ENCODE measurements around the gene MYRIP. TPM values are rescaled to one million over a fixed set of nuclear protein-coding genes. Genes with fewer than 3 reads are reported as not detected.
"Not testable (repeated sequence)": the region's sequence is repeated elsewhere in the genome, so short reads cannot be mapped to it uniquely, and the experiment has no call there.

MYRIP gene
- polyA plus RNA-seq, 1 donor, result 1.6 TPM

DNA sequence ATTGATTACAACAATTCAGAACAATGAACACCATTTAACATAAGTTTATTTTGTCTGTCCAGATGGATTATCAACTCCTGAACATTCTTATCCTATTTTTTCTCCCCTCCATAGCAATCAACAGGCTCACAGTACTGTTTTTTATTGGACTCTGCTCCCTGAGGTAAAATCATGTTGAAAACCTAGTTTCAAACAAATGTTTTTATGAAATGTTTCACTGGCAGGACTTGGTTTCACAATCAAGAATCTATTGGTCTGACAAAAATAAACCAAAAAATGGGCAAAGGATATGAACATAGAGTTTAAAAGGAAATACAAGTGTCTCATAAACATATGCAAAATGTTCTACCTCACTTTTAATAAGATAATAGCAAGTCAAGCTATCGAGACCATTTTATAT, 2.6 kb upstream of the MYRIP start:
- no peak for DNase-seq

DNA sequence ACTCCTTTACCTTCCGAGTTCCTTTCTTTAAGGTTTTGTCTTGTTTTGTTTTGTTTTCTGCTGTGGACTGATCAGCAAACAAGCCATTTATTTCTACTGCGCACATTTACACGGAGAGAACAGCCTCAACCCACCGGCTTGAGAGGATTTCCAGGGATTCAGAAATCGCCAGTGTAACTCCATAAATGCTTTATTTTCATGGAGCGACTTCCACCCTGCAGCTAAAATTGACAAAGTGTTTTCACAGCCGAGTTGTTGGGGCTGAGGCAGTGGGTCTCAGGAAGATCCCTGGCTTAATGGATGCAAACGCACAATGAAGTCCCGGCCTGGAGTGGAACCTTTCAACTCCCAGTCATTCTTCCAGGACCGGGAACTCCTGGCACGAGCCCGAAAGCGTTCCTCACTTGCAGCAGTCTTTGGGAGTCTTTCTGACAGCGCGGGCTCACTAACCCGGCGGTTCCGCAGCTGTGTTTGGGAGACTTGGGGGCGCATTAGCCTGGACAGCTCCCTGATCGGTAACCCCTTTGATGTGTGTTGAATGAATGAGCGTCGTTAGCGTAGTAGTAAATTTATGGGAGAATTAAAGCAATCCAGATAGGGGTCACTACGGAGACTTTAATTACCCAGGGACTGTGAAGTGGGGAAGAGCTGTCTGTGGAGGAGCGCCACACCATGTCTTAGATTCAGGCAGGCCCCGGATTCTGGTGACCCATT, 785 bp upstream of the MYRIP start:
- peak; percentile 37 for DNase-seq

DNA sequence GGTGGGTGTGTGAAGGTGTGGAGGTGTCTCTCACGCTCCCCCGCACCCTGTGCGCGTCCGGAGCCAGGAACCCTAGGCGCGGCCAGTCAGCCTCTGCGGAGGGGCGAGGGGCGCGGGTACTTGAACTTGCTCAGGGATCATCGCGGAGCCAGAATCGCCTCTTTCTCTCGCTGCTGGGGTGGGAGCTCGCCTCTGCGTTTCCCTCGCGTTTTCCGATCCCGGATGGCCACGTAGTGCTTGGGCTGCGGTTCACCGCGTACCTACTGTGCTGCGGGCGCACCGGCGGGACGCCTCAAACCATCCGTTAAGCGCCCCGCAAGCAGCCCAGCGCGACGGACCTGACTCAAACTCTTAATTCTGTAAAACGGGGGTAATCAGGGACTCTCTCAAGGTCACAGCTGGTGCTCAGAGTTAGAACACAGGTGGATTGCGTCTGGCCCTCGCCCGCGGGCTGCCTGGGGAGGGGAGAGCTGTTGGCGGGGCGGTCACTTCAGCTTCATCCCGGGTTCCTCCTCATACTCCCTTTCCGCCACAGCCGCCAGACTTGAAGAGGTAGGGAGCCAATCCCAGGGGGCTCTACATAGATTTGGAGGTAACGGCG, 686 bp downstream of the MYRIP start:
- DNase-seq, result no peak

DNA sequence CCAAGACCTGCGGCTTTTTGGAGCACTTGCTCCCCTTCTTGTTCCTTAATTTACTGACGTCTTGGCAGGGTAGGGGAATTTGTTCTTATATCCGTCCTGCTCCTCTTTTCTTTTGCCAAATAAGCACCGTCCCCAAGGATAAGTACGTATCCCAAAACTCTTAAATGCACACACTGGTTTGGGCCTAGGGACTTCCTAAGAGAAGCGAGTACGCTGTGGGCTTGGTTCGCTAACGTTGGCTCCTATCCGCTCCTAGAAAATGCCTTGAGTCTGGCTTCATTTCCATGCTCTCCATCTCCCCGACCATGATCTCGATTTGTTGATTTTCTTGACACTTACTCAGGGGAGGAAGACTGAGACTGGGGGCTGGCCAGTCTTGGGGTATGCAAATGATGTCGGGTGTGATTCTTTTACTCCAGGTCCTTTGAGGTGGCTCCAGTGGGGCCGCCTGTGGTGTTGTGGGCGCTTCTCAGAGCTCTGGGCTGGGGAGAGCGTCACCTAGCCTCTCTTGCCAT, 1.3 kb downstream of the MYRIP start:
- DNase-seq, result no peak

DNA sequence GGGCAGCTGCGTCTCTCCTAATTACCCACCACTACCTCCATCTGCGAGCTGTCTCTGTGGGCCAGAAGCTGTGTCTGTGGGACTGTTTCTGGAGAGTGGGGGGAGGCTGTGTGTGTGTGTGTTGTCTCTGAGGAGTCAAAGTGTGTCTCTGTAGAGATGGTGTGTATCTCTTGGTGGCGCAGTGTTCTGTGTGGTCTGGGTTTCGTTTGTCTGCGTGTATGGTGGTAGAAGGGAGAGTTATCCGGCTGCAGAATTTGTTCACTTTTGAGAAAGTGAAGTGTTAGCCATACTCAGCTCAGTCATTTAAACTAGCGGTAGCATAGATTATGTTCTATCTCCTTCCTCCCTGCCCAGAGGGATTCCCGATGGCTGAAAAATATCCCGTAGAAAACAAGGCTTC, 2.2 kb downstream of the MYRIP start:
- DNase-seq, result no peak

DNA sequence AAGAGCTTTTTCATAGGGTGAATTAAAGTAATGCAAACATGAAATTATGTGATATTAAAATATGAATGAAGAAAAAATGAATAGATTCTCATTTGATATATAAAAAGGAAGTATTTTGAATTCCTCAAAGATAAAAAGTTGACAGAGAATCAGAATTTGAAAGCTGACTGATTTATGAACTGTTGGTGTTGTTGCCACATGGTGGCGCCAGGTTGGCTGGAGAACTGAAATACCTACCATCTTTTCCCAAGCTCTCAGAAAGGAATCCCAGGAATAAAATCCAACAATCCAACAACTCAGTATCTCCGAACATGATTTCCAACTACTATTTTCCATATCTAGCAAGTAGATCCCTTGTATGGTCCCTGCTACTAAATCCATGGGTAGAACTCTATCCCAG, 3.1 kb downstream of the MYRIP start:
- no peak for DNase-seq

DNA sequence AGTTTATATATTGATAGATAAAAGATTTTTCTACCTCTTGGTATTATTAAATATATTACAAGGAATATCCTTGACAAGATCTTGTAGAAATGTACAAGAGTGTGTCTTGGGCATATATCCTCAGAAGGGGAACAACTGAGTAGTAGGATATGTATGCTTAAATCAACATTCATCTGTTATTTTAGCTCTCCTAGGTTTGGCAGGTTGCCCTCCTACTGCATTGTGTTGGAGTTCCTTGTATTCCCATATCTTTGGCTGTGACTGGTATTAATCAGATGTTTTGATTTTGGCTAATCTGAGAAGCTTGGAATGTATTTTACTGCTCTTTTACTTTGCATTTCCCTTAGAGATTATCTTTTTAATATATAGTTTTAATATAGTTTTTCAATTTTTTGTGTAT, 4.6 kb downstream of the MYRIP start:
- no peak for DNase-seq

DNA sequence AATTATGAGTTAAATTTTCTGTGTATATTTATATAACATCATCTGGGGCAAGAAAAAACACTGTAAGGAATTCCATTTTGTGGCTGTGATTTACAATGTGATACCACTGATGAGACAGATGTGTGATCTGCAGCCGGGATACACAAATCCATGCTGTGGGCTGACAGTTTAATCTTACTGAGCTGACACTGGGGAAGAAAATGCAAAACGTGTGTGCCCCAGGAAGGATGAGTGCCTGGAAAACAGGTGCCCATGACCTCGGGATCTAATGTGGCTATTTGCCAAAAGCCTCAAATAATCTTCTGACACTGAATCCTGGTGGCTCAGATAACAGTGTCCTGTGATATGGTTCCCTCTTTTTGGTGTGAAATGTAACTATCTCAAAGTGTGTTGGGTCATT, 10.5 kb downstream of the MYRIP start:
- DNase-seq, result no peak

DNA sequence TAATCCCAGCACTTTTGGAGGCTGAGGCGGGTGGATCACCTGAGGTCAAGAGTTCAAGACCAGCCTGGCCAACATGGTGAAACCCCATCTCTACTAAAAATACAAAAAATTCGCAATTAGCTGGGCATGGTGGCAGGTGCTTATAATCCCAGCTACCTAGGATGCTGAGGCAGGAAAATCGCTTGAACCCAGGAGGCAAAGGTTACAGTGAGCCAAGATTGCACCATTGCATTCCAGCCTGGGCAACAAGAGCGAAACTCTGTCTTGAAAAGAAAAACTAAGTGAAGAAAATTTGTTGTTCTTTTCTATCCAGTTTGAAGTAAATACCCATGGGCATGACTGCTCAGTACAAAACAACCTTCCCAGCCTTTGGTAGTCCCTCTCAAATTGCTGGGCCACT, 24.4 kb downstream of the MYRIP start:
- DNase-seq, result not testable (repeated sequence)

DNA sequence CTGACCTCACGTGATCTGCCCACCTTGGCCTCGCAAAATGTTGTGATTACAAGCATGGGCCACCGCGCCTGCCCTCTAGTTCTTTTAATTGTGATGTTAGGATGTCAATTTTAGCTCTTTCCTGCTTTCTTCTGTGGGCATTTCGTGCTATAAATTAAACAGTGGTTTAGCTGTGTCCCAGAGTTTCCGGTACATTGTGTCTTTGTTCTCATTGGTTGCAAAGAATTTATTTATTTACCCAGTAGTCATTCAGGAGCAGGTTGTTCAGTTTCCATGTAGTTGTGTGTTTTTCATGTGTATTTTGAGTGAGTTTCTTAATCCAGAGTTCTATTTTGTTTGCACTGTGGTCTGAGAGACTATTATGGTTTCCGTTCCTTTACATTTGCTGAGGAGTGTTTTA, 30.1 kb downstream of the MYRIP start:
- DNase-seq, result no peak

DNA sequence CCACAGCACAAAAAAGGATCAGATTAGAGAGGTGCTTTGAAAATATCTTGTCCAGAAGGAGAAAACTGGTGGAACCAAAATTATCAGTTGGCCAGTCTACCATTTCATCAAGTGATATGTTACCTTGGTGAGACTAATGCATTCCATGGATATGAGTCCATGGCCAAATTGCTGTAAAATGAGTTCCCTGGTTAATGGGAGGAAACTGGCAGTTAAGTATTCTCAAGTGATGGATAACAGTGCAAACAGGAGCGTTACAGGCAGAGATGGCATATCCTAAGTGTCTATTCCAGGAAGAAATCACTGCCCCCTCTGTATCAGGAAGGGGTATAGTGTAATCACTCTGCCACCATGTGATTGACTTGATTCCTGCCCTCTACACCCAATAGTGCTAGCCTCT, 34.0 kb downstream of the MYRIP start:
- DNase-seq, result no peak

DNA sequence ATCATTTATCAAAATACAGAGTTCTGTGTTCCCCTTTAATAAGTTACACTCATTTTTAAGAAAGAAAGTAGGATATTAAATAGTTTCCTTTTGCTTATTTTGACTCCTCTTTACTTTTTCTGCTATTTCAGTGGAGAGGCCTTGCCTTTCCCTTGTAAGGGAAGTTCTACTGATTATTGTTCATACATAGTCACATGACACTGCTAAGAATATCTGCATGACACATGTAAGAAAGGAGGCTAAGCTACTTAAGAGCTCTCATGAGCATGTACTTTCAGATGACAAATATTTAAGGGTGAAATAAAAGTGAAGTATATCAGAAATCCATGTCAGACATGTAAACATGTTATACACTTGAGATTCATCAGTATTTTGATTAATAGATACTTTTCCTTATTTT, 39.0 kb downstream of the MYRIP start:
- DNase-seq, result no peak

DNA sequence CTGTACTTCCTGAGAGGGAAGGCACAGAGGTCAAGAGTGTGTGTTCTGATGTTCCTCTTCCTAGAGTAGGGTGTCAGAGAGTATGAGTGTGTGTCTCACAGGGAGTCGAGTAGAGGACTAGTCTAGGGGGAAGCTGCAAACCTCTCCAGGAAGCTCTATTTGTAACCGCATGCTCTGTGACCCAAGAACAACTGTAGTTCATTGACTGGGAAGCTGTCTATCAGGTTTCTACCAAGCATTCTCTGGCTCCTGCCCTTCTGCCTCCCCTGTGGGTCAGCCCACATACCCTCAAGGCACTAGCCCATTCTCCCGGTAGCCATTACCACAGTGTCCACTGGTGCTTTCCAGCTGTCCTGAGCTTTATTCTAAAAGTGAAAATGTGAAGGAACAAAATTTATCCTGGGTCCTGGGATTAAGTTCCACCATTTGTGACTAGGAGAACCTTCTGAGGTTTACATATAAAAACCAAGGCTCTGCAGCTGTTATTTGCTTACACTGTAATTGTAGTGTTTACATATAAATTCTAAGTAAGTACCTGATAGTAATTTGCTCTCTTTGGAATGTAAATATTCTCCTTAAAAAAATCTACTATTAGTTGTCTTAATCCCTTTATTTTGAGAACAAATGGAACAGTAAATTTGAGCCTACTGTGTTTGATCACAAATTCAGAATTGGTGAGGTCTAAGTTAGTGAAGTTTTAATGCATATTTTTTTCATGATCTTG, 40.7 kb downstream of the MYRIP start:
- no peak for DNase-seq

DNA sequence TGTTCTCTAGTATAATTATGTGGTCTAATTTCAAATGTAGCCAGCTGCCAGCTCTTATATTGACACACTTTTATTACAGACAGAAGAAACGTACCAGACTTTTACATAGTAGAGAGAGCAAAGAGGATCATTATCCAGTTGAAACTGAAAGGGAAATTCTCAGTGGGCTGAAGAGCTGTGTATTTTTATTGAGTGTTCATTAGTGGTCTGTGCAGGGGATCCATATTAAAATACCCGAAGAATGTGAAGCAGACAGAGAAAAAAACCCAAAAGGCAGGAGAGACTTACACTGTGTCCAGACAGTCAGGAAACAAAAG, 41.3 kb downstream of the MYRIP start:
- DNase-seq, result no peak

DNA sequence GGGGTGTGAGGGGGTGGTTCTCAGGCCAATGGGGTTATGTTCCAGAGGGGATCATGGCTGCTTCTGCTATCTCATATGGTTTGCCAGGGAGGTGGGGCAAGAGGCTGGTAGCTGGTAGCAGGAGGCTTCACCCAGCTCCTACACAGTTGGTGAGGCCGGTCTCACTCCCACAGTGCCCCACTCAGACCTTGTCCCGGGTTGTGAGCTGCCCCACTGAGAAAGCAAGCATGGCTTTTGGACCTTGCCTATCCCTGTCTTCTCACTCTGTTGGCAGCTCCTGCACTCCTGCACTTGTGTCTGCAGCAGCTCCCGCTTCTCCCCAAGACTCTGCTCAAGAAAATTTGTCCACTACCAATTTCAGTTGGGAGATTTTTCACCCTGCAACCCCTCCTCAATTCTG, 46.1 kb downstream of the MYRIP start:
- no peak for DNase-seq

DNA sequence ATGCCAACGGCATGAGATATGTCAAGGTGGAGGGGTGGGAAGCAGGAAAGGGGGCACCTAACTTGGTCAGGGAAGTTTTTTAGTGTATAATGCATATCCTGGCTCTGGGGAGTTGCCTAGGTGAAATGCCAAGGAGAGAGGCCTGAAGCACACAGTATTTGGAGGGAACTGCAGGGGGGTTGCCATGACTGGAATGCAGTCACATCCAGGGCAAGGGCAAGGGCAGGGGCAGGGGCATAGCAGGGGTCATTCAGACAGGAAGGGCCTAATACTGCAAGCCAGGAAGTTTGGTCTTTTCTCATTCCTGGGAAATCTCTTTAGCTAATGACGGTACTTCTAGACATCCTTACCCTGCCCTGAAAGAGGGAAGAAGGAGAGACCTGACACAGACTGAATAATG, 60.5 kb downstream of the MYRIP start:
- no peak for DNase-seq

DNA sequence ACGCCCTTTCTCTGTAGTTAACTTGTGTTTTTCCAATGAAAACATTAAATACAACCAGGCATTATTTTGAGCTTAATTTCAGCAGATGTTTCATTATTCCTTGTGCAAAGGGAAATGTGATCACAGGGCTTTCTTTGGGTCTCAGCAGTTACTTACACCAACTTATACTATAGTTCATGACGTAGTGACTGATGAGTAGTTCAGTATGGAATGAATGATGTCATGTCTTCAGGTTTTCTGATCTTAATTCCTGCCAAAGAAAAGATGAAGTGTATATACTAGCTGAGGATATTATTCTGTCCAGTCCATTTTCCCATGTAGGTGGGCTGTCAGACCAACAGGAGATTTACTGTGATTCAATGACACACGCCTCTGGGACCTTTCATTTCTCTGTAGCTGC, 61.3 kb downstream of the MYRIP start:
- no peak for DNase-seq

DNA sequence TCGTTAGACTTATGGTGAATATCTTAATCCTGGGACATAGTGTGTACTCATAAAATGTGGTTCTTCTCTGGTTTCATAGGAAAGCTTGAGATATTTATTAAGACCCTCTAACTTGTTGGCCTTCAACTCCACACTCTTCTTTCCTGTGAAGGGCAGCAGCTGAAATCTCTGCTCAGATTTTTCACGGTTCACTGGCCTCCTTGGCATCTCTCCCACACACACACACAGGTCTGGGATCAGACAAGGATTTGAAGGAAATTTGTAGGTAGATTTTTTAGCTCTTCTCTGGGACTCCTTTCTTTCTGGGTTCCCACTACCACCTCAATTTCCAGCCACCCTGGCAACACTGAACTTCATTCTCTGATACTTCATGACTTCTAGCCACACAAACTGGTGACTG, 70.2 kb downstream of the MYRIP start:
- DNase-seq, result peak; percentile 15

DNA sequence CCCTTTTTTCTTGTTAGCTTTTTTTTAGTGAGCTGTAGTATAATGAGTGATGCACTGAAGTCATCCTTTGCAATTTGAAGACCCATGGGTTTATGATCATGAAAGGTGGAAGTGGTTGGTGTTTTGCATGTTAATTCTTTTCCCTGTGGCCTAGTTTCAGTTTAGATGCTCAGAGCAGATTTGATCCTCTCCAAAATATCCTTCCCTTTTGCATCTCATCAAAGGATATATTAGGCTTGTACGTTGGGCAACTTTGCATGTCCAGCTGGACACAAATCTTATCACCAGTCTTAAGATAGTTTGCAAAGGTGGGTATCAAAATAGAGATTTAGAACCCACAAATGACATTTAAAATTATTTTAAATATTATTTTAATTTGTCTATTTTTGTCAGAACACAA, 72.7 kb downstream of the MYRIP start:
- no peak for DNase-seq

DNA sequence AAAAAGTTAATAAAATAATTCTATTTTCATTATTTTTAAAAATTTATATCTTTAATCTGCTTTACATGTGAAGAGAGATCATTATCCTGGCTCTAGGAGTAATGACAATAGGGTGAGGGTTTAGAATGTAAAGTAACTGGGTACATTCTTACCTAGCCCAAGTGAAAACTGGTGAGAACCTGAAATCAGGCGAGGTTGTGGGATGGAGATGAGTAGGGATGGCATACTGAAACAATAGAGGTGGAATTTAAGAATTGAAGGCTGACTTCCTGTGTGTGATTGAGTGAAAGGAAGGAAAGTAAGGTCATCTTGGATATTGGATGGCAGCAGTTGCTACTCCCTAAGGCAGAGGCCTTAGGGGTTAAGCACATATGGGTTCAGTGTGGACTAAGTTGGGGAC, 82.7 kb downstream of the MYRIP start:
- DNase-seq, result no peak

DNA sequence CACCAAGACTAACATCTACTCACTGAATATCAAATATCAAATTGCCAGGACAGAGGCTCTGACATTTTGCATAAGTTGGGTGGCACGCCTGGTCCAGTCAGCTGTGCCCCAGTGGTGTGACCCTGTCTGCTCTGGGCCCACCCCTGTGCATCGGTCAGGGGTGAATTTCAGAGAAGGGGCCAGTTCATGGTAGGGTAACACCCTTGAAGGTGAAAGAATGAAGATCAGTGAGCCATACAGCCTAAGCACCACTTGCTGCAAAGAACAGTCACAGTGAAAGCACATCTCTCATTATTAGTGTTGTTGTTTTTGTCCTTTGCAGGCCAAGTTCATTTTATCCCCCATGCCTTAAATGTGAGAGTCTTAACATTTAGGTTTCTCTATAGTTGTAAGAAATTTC, 86.8 kb downstream of the MYRIP start:
- no peak for DNase-seq

DNA sequence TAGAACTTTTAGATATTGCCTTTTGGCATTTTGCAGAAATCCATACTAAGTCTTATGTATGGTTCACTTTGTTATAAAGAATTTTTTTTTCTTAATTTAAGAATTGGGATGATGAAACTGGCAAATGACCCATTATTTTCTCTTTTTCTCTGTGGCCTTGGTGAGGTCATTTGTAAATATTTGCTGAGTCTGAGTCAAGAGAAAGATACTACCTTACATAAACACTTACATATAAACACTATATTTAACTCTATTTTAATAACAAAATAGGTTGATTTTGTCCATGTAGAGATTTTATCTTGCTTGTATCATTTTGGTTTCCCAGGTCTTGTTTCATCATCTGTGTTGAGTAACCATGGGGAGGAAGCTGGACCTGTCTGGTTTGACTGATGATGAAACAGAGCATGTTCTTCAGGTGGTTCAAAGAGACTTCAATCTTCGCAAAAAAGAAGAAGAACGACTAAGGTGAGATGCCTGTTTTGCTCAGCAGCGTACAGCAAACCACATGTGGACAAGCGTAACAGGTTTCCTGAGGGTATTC, 91.1 kb downstream of the MYRIP start:
- no peak for DNase-seq

DNA sequence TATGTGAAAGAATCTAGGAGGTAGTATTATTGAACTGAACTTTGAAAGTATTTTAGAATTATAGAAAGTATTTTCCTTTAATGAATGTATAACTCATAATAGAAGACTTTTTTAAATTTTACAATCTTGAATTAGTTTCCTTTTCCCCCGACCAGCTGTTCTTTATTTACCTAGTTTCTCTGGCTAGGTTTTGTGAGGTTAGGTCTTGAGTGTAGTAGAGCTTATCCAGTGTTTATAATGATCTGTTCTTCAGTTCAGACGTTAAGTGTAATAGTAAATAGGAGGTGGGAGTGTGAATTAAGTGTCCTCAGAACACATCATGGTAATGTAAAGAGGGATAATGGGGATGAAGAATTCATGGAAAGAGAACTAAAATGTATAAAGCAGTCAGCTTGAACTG, 93.8 kb downstream of the MYRIP start:
- DNase-seq, result no peak
